ENCODE results near the gene SLC66A2. TPM values are rescaled to one million over a fixed set of nuclear protein-coding genes. Genes with fewer than 3 reads are reported as not detected.

SLC66A2 gene
- 38.3 and 45.1 TPM in 2 replicates for total RNA-seq

DNA sequence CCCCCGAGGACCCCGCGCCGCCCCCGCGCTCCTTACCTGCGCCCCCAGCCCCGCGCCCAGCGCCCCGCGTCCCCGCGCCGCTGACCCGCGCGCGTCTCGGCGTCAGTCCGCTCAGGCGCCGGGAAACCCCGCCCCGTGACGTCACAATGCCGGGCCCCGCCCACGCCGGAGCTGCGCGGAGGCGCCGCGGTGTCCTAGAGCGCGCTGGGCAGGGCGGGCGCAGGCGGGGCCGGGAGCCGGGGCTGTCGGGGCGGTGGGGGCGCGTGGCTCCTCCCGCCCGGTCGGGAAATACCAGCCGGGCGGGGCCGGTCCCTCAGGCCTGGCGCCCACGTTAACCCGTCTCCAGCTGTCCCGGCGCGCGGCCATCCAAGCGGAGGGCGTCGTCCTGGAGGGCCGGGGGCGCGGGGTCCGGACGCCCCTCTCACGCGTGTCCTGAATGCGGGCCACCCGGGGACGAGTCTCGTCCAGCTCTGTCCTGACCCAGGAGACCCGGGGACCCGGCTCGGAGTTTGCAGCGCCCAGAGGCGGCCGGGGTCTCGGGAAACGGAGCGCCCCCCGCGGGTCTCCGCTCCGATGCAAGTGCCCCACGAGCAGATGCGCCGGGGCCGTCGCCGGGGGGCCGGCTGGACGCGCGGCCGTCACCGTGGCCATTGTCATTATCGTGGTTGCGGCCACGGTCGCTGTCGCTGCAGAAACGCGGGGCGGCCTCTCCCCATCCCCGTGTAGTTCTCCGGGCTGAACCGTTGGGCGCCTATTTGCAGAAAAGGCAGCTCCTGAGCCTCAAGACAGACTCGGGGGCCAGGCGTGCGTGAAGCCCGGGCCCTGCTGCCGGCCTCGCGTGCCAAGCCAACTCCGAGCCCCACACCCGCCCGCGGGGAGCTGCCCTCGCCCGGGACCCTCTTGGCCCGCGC is at the start of gene SLC66A2:
Gene SLC66A2 (minus strand): TSS at position 109 of the 911 bp plus-strand sequence. CDS start 727 bp downstream, outside the sequence.

DNA sequence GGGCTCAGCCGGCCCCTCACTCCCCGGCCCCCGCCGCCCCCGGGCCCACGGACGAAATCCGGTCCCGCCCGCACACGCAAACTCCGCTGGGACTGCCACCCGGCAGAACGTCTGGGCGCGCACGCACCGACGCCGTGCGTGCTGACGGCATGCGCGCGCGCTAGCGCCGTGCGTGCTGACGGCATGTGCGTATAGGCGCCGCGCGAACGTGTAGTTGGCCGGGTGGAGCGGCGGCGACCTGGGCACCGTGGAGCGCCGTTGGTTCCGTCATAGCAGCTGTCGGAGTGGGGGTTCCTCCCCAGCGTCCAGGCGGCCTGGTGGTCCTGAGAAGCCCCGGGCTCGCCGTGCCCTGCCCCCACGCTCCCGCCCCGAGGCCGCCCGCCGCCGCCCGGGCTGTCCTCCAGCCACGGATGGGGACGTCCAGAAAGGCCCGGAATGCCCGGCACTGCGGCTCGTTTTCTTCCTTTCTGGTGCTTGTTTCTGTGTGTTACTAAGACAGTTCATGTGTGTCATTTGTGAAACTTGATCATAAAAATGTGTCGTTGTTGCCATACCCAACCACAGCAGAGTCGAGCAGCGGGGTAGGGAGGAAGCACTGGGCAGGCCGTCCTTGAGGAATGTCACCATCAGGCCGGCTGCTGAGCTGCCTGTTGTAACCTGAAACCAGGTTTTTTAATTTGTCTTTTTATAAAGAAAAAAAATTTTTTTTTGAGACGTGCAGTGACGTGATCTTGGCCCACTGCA is 37.2 kb upstream of the SLC66A2 start, which contains the start of gene TXNL4A:
Gene TXNL4A (minus strand): TSS at position 113 of the 744 bp plus-strand sequence. CDS start 171 bp downstream, outside the sequence.

DNA sequence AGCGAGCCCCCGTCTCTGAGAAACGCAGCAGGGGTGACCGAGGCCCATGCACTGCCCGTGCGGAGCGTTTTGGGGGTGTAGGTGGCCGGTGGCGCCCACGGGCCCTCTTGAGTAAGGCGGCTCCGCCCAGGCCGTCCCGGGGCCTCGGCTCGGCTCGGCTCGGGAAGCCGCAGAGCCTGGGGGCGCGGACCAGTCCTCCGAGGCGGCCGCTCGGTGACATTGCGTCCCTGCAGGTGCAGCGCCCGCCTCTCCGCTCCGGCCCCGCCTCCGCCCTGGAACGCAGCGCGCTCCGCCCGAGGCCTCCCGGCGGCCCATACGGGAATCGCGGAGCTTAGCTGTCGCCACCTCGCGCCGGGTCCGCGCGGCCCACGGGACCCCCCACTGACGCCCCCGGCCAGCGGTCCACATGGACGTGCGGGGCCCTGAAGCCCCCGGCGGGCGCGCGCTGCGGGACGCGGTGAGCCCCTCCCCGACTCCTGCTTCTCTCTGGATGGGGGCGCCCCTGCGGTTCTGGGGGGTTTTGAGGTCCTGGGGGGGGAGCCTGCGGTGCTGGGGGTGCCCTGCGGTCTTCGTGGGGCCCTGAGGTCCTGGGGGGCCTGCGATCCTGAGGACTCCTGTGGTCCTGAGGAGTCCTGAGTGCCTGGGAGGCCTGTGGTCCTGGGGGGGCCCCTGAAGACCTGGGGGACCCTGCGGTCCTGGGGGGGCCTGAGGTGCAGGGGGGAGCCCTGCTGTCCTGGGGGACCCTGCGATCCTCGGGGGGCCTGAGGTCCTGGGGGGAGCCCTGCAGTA is 13.1 kb upstream of the SLC66A2 start, which contains the start of gene HSBP1L1:
Gene HSBP1L1 (plus strand): TSS at position 314 of the 789 bp plus-strand sequence. CDS start 93 bp downstream, at position 407.

Other genes with a start within 250 kb of the SLC66A2 start
- 0.19 and 1.1 TPM in 2 replicates for gene KCNG2, start 153.7 kb downstream of the SLC66A2 start, total RNA-seq
- gene HSBP1L1, start 13.0 kb upstream of the SLC66A2 start, total RNA-seq: 0.77 and 3.4 TPM in 2 replicates
- 38.1 and 87.2 TPM in 2 replicates for gene TXNL4A, start 36.9 kb upstream of the SLC66A2 start, total RNA-seq
- gene RBFA, start 82.8 kb upstream of the SLC66A2 start, total RNA-seq: 21.1 and 25.1 TPM in 2 replicates
- 15.8 and 18.0 TPM in 2 replicates for gene ADNP2, start 157.6 kb upstream of the SLC66A2 start, total RNA-seq

Measured in regular cardiac myocyte (primary cell).